D341Med (cell line): ENCODE data around the gene IRF5.
"Not testable (repeated sequence)": the region's sequence is repeated elsewhere in the genome, so short reads cannot be mapped to it uniquely, and the experiment has no call there.

Experiments
- DNase-seq: peaks from one replicate; pipeline ENCODE4 v3.0.0; 2012; ENCODE audit warnings: low spot score

The IRF5 gene

GRCh38 chr7:128940494-128941322 lies 3.0 kb downstream of the IRF5 start:
- DNase-seq = peak; percentile 32

DNA sequence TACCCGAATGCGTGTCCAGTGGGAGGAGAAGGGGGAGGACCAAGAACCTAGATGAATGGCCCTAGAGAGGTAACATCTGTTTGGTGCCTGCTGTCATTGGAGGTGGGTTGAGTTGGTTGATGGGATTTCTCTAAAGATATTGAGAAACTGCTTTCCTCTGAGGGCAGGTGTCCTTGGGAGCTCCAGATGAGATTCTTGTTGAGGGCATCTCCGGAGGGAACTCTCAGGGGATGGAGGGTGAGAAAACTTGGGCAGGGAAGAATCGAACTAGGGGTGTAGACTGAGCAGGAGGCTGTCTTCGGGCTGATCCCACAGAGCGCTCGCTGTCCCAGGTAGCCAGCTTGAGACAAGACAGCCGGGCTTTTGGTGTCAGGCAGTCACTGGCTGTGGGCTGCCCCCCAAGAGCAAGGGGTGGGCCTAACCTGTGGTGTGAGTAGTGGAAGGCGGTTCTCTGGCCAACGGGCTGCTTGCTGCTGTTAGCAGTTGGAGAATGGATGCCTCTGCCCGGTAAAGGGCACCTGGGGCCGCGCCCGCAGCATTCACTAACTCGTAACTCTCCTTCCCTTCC lies 3.7 kb downstream of the IRF5 start:
- peak; percentile 23 for DNase-seq

- DNase-seq = peak; percentile 33
Observed at GRCh38 chr7:128941946-128942526, 4.3 kb downstream of the IRF5 start.

DNA sequence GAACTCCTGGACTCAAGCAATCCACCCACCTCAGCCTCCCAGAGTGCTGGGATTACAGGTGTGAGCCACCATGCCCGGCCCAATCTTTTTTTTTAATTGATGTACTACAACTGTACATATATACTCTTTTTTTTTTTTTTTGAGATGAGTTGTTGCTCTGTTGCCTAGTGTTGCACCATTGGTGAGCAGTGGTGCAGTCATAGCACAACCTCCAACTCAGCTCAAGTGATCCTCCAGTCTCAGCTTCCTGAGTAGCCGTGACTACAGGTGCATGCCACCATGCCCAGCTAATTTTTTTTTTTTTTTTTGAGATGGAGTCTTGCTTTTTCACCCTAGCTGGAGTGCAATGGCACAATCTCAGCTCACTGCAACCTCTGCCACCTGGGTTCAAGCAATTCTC lies 5.5 kb downstream of the IRF5 start:
- not testable (repeated sequence) for DNase-seq

DNA sequence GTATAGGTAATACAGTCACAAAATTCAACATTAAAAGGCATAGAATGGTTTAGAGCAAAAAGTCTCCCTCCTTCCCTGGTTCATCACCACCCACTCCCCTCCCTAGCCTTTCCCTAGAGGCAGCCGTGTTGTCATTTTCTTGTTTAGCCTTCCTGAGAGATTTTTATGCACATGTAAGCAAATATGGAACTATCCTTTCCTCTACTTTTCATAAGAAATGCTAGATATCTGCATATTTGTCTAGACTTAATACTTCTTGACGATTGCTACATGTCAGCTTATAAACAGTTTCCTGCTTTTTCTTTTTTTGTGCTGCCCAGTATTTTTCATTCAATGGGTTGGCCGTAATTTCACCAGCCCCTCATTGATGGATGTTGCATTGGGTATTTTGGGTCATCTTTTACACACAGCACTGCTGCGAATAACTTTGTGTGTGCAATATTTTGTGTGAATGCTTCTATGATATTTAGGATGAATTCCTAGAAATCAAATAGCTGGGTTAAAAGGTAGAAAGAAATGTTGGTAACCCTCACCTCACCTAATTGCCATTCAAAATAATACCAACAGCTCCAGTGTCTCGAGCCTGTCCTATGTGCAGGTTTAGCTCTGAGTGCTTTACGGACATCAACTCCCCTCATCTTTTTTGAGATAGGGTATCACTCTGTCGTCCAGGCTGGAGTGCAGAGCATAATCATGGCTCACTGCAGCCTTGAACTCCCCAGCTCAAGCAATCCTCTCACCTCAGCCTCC lies 6.9 kb downstream of the IRF5 start:
- no peak for DNase-seq

GRCh38 chr7:128945668-128946366 lies 8.1 kb downstream of the IRF5 start:
- peak; percentile 24 for DNase-seq

DNA sequence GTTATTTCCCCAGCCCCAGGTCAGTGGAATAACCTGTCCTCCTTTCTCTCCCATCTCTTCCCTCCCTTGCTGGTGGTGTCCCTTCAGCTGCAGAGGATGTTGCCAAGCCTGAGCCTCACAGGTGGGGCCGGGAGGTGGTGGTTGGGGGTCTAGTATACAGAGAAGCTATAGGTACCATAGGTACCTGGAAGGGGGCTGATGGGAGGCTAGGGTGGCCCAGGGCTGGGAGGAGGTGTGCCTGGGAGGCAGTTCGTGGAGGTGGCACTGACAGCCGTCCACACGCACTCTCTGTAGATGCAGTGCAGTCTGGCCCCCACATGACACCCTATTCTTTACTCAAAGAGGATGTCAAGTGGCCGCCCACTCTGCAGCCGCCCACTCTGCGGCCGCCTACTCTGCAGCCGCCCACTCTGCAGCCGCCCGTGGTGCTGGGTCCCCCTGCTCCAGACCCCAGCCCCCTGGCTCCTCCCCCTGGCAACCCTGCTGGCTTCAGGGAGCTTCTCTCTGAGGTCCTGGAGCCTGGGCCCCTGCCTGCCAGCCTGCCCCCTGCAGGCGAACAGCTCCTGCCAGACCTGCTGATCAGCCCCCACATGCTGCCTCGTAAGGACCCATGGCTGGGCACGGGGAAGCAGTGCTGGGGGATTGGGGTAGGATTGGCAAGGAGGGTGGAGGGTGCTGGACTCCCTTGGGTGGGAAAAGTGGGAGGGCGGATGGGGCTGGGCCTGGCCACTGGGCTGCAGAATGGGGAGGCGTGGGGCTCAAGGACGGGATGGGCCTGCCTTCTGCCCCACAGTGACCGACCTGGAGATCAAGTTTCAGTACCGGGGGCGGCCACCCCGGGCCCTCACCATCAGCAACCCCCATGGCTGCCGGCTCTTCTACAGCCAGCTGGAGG lies 9.5 kb downstream of the IRF5 start:
- DNase-seq = peak; percentile 46

GRCh38 chr7:128947854-128948253 lies 10.1 kb downstream of the IRF5 start:
- DNase-seq = peak; percentile 36

GRCh38 chr7:128948312-128948973 lies 10.7 kb downstream of the IRF5 start:
- peak; percentile 32 for DNase-seq

DNA sequence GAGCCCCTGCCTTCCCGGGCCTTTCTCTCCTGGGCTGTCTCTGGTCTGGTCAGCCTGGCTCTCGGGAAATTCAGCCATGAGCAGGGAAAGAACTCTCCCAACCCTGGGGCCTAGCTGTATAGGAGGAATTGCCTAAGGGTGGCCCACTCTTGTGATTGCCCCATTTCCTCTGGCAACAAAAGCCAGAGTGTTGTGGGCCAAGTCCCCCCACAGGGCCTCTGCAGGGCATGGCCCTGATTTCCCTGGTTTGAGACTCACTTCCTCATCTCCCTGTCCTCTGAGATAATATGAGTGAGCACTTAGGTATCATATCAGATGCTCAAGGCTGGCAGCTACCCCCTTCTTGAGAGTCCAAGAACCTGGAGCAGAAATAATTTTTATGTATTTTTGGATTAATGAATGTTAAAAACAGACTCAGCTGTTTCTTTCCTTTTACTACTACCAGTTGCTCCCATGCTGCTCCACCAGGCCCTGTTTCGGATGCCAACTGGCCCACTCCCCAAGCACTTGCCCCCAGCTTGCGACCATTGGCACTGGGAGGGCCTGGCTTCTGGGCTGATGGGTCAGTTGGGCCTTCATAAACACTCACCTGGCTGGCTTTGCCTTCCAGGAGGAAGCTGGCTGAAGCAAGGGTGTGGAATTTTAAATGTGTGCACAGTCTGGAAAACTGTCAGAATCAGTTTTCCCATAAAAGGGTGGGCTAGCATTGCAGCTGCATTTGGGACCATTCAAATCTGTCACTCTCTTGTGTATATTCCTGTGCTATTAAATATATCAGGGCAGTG lies 11.4 kb downstream of the IRF5 start:
- DNase-seq = peak; percentile 25

GRCh38 chr7:128951296-128951695 lies 13.6 kb downstream of the IRF5 start:
- no peak for DNase-seq

GRCh38 chr7:128954150-128954549 lies 16.4 kb downstream of the IRF5 start:
- no peak for DNase-seq

DNA sequence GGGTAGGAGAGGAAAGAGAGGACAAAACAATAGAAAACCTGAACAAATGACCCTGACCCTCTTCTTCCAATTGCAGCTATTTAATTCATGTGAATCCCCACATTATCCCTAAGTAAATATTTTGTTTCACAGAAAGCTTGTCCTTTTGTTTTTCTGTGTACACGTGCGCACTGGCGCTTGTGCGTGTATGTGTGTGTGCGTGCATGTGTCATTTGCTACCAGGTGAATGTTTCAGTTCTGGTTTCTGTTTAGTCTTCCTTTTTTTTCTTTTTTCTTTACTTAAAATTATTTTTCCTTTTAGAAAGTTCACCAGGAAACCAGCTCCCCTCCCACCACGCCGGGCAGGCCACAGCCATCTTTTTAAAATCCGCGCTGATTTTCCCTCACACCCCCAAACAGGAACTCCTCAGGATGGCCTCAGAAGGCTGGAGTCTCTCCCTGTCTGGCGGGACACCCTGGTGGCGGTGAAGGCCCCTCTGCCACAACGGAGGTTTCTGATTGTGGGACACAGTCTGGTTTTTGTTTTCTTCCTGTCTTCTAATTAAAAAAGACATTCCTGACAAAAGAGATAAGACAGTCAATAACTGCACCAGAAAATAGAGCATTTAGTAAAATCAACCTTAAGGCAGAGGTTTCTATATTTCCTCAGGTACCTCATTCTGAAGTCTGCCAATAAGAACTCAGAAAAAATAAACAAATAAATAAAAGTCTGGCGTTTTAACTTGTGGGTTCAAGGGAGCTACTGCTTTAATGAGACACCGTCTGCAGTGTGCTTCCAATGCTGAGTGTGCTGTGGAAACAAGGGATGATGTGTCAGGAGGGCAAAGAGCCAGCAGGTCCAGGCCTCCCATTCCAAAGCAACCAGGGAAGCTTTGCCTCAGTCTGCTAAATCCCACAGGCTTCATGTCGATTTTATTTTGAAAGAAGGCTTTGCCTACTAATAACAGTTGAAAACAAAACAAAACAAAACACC lies 17.4 kb downstream of the IRF5 start:
- no peak for DNase-seq

DNA sequence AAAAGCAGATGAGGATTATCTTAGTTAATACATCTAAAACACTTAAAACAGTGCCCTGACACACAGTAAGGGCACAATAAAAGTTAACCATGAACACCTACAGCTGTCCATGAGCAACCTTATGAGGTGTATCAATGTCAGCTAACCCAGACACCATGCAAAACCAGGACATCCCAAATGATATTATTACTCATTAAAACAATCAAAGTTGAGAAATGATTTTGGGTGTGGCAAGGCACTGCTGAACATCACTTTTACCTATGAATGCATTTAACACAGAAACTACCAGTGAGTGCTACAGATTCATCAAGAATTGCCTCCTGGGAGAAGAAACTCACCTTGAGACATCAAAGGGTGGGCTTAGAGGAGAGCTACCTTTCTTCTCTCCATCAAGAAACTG lies 18.3 kb downstream of the IRF5 start:
- no peak for DNase-seq

DNA sequence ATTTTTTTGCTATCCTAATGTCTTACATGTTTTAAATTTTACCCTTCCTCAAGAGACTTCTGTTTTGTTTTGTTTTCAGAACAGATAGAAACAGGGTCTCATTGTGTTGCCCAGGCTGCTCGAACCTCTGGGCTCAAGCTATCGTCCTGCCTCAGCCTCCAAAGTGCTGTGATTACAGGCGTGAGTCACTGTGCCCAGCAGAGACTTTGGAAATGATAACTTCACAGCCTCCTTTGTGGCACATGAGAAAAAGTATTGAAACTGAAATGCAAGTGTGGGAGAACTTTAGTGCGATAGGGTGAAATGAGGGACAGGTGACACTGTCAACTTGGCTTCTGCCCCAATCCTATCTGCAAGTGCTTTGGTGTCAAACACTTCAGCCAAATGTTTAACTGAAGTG lies 21.6 kb downstream of the IRF5 start:
- DNase-seq = no peak

- no peak for DNase-seq
Observed at GRCh38 chr7:128961030-128961659, 23.4 kb downstream of the IRF5 start.

- no peak for DNase-seq
Observed at GRCh38 chr7:128962899-128963298, 25.2 kb downstream of the IRF5 start.

- DNase-seq = no peak
Observed at GRCh38 chr7:128963327-128963757, 25.6 kb downstream of the IRF5 start.
